Measurements from ENCODE around the gene PEX26.

GRCh38 chr22:18096823-18097222 is 19.0 kb downstream of the PEX26 start:
- TF ChIP-seq CTCF (conservative IDR thresholded peaks at IDR 0.05 in 1 of 2, IDR thresholded peaks at IDR 0.05 in 1 of 2; ENCODE audit: low read depth in 1 of 2, low read length in 2 of 2) (no peak), EZH2 (IDR thresholded peaks at IDR 0.05; ENCODE audit: low read length, missing control alignments) (no peak)
